PFSK-1 (cell line): ENCODE measurements around the gene TMA7B.

Experiments used
- FOXP2 ChIP-seq: optimal IDR thresholded peaks from 2 replicates; pipeline ENCODE3; 2011; ENCODE audit warnings: borderline replicate concordance, control low read depth, inconsistent platforms; ENCODE audit not compliant: insufficient read depth; ENCODE audit errors: extremely low read length, extremely low read depth
- POLR2AphosphoS5 ChIP-seq: IDR thresholded peaks from 2 replicates; pipeline ENCODE4 v1.6.1; 2012; ENCODE audit warnings: low read depth, mild to moderate bottlenecking, control low read depth, low read length, moderate library complexity
- REST ChIP-seq, 2 experiments: IDR thresholded peaks; 2 replicates each; pipeline versions ENCODE4 v1.6.1 to v1.8.0; 2011 to 2012; ENCODE audit warnings: low read depth in 2 of 2, low read length in 2 of 2, control low read depth in 1 of 2, inconsistent platforms in 1 of 2, mild to moderate bottlenecking in 1 of 2, moderate library complexity in 1 of 2; ENCODE audit not compliant: insufficient read depth in 1 of 2
- SIN3A ChIP-seq: IDR thresholded peaks from 2 replicates; pipeline ENCODE4 v1.6.1; 2012; ENCODE audit warnings: mild to moderate bottlenecking, low read length, moderate library complexity, borderline replicate concordance; ENCODE audit not compliant: insufficient read depth
- TAF1 ChIP-seq: IDR thresholded peaks from 2 replicates; pipeline ENCODE4 v1.6.1; 2012; ENCODE audit warnings: low read length, control low read depth, borderline replicate concordance; ENCODE audit not compliant: insufficient read depth

TMA7B gene

GRCh38 chr22:39936523-39937145, 23.6 kb upstream of the TMA7B start:
- TF ChIP-seq SIN3A: no peak
- TF ChIP-seq POLR2AphosphoS5: no peak
- no peak for TF ChIP-seq FOXP2
- no peak for TF ChIP-seq TAF1
- TF ChIP-seq REST (IDR thresholded peaks at IDR 0.05; ENCODE audit: insufficient read depth in 1 of 2, low read depth in 2 of 2, low read length in 2 of 2): no peak

GRCh38 chr22:39937906-39938305, 22.3 kb upstream of the TMA7B start:
- no peak for TF ChIP-seq REST (IDR thresholded peaks at IDR 0.05; ENCODE audit: insufficient read depth in 1 of 2, low read depth in 2 of 2, low read length in 2 of 2)
- TF ChIP-seq TAF1: no peak
- TF ChIP-seq POLR2AphosphoS5: no peak
- no peak for TF ChIP-seq SIN3A
- no peak for TF ChIP-seq FOXP2

GRCh38 chr22:39938509-39939111, 21.6 kb upstream of the TMA7B start:
- no peak for TF ChIP-seq POLR2AphosphoS5
- no peak for TF ChIP-seq SIN3A
- no peak for TF ChIP-seq FOXP2
- TF ChIP-seq REST (IDR thresholded peaks at IDR 0.05; ENCODE audit: insufficient read depth in 1 of 2, low read depth in 2 of 2, low read length in 2 of 2): no peak
- TF ChIP-seq TAF1: no peak

GRCh38 chr22:39939830-39940229, 20.4 kb upstream of the TMA7B start:
- TF ChIP-seq REST (IDR thresholded peaks at IDR 0.05; ENCODE audit: insufficient read depth in 1 of 2, low read depth in 2 of 2, low read length in 2 of 2) (no peak), TAF1 (no peak), SIN3A (no peak), FOXP2 (no peak), POLR2AphosphoS5 (no peak)

- TF ChIP-seq FOXP2: no peak
- no peak for TF ChIP-seq SIN3A
- TF ChIP-seq POLR2AphosphoS5: no peak
- TF ChIP-seq REST (IDR thresholded peaks at IDR 0.05; ENCODE audit: insufficient read depth in 1 of 2, low read depth in 2 of 2, low read length in 2 of 2): no peak
- no peak for TF ChIP-seq TAF1
Observed at GRCh38 chr22:39940757-39941305, 19.4 kb upstream of the TMA7B start.
